HepG2 (cell line): ENCODE measurements around the gene MGAT4D. TPM values are rescaled to one million over a fixed set of nuclear protein-coding genes. Genes with fewer than 3 reads are reported as not detected.
A peak's percentile ranks its signal among the peaks of the same experiment; 100 is the strongest.

Experiments used
- CEBPG ChIP-seq: IDR thresholded peaks from 2 replicates; pipeline ENCODE4 v1.6.1; 2016
- FLYWCH1 ChIP-seq: sonication (generic); formaldehyde crosslinking; IDR thresholded peaks from 2 replicates; pipeline ENCODE4 v1.8.1; 2023; ENCODE audit warnings: mild to moderate bottlenecking, missing genetic modification reagents
- FOXC1 ChIP-seq: sonication (generic); formaldehyde crosslinking; IDR thresholded peaks from 2 replicates; pipeline ENCODE4 v1.8.0; 2022; ENCODE audit warnings: mild to moderate bottlenecking, missing genetic modification reagents, borderline replicate concordance
- HNRNPH1 ChIP-seq: fragments of 200-400 bp; formaldehyde crosslinking; optimal IDR thresholded peaks from 2 replicates; pipeline ENCODE3; 2017; ENCODE audit warnings: mild to moderate bottlenecking, low read depth, low read length
- KDM1A ChIP-seq: IDR thresholded peaks from 2 replicates; pipeline ENCODE4 v1.6.1; 2016; ENCODE audit warnings: missing compliant biosample characterization
- KDM5B ChIP-seq: sonication (generic); formaldehyde crosslinking; IDR thresholded peaks from 2 replicates; pipeline ENCODE4 v1.4.0; 2020; ENCODE audit warnings: missing genetic modification reagents, mild to moderate bottlenecking, borderline replicate concordance
- PAX8 ChIP-seq: sonication (generic); formaldehyde crosslinking; IDR thresholded peaks from 2 replicates; pipeline ENCODE4 v1.8.0; 2022; ENCODE audit warnings: mild to moderate bottlenecking, missing genetic modification reagents, borderline replicate concordance
- PHF20 ChIP-seq: sonication (generic); formaldehyde crosslinking; IDR thresholded peaks from 2 replicates; pipeline ENCODE4 v1.5.0; 2020; ENCODE audit warnings: mild to moderate bottlenecking, missing genetic modification reagents
- RELA ChIP-seq: sonication (generic); formaldehyde crosslinking; IDR thresholded peaks from 2 replicates; pipeline ENCODE4 v1.4.0; 2020; ENCODE audit warnings: missing genetic modification reagents
- SMAD9 ChIP-seq: sonication (generic); formaldehyde crosslinking; IDR thresholded peaks from 2 replicates; pipeline ENCODE4 v1.5.1; 2020; ENCODE audit warnings: mild to moderate bottlenecking, missing genetic modification reagents
- STAT5B ChIP-seq: sonication (generic); formaldehyde crosslinking; IDR thresholded peaks from 2 replicates; pipeline ENCODE4 v1.4.0; 2020; ENCODE audit warnings: missing genetic modification reagents
- TARDBP ChIP-seq: sonication (generic); formaldehyde crosslinking; IDR thresholded peaks from 2 replicates; pipeline ENCODE4 v1.8.0; 2022; ENCODE audit warnings: mild to moderate bottlenecking, missing genetic modification reagents
- XBP1 ChIP-seq: sonication (generic); formaldehyde crosslinking; IDR thresholded peaks from 2 replicates; pipeline ENCODE4 v1.5.0; 2020; ENCODE audit warnings: missing genetic modification reagents
- ZFP82 ChIP-seq: sonication (generic); formaldehyde crosslinking; IDR thresholded peaks from 2 replicates; pipeline ENCODE4 v1.5.1; 2020; ENCODE audit warnings: mild to moderate bottlenecking, missing genetic modification reagents, borderline replicate concordance
- ZNF354B ChIP-seq: sonication (generic); formaldehyde crosslinking; IDR thresholded peaks from 2 replicates; pipeline ENCODE4 v1.8.0; 2022; ENCODE audit warnings: mild to moderate bottlenecking, missing genetic modification reagents
- ZNF431 ChIP-seq: sonication (generic); formaldehyde crosslinking; IDR thresholded peaks from 2 replicates; pipeline ENCODE4 v1.9.0; 2022; ENCODE audit warnings: missing genetic modification reagents, low read depth, mild to moderate bottlenecking, borderline replicate concordance
- ZNF563 ChIP-seq: sonication (generic); formaldehyde crosslinking; IDR thresholded peaks from 2 replicates; pipeline ENCODE4 v1.8.0; 2022; ENCODE audit warnings: mild to moderate bottlenecking, moderate library complexity, missing genetic modification reagents
- ZNF720 ChIP-seq: sonication (generic); formaldehyde crosslinking; IDR thresholded peaks from 2 replicates; pipeline ENCODE4 v1.4.0; 2020; ENCODE audit warnings: missing genetic modification reagents
- ZNF737 ChIP-seq: sonication (generic); formaldehyde crosslinking; IDR thresholded peaks from 2 replicates; pipeline ENCODE4 v1.5.0; 2020; ENCODE audit warnings: missing genetic modification reagents, mild to moderate bottlenecking, borderline replicate concordance
- ZNF841 ChIP-seq: sonication (generic); formaldehyde crosslinking; IDR thresholded peaks from 2 replicates; pipeline ENCODE4 v1.8.1; 2023; ENCODE audit warnings: missing genetic modification reagents, borderline replicate concordance
- polyA plus RNA-seq, 8 experiments: library from polyadenylated mRNA; depleted of rRNA in 3 of 8; stranded (reverse) in 7 of 8; unstranded in 1 of 8; fragments of >200 nt; fragmentation: Illumina TruSeq in 4 of 8; extraction: Trizol in 4 of 8; gene quantifications; 2 replicates each; pipeline versions ENCODE4 v1.2.1 to v1.2.3, GENCODE V29; 2011 to 2016; ENCODE audit warnings: low read depth in 4 of 8, missing spikeins in 1 of 8, mixed read lengths in 1 of 8; ENCODE audit not compliant: insufficient read depth in 1 of 8
- total RNA-seq, 5 experiments: library from RNA; depleted of rRNA; stranded (reverse); fragments of >200 nt; fragmentation: Illumina TruSeq; extraction: Trizol; gene quantifications; 2 replicates each; pipeline ENCODE4 v1.2.3, GENCODE V29; 2016; ENCODE audit warnings: low read depth in 1 of 5
- TF ChIP-seq, protein P1 (sequence below): IDR thresholded peaks from 2 replicates; pipeline ENCODE4 v1.6.1; 2016; ENCODE audit warnings: low read depth, missing genetic modification reagents, missing compliant biosample characterization
- TF ChIP-seq, protein P2 (sequence below): sonication (generic); formaldehyde crosslinking; IDR thresholded peaks from 2 replicates; pipeline ENCODE4 v1.5.0; 2020; ENCODE audit warnings: missing genetic modification reagents
- TF ChIP-seq, protein P3 (sequence below): sonication (generic); formaldehyde crosslinking; IDR thresholded peaks from 2 replicates; pipeline ENCODE4 v1.8.0; 2022; ENCODE audit warnings: low read depth, missing genetic modification reagents

MGAT4D gene
- total and polyA plus RNA-seq, 2 of the 13 experiments (the other 11 are each of a cell fraction or from before 2014, with no cell fraction given), result not detected

DNA sequence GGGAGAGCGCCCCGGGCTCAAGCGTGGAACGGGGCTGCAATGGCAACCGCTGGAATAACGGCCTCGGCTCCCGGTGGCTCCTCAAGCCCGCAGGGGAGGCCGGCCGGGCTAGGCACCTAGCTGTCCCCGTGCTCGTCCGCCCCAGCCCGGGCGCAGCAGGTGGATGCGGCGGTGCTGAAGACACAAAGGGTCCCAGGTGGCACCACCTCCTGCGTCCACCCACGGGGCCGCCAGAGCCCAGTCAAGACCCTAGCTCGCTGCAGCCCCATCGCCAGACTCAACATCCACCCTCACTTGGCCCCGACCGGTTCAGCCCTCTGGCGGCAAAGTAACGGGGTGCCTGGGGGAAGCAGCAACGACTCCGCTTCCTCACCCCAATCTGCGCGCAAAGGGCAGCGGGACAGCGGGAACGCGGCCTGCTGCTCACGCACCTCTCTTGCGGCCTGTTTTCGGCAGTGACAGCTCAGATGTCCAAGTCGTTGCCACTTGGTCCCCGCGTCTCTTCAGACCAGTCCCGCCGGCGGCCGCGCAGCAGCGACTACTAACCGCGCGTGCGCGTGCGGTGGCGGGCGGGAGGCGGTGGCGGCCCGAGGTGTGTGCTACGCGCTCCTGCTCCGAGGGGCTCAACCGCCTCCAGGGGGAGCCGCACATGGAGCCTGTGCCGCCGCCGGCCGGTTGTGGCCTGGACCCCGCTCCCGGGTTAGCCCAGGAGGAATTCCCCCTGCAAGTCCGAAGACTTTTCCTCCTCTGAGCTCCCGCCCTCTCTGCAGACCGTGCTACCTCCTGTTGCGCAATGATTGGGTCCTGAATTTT is 70.8 kb downstream of the MGAT4D start, which contains the start of gene CLGN (continued):
- TF ChIP-seq, protein P1, sequence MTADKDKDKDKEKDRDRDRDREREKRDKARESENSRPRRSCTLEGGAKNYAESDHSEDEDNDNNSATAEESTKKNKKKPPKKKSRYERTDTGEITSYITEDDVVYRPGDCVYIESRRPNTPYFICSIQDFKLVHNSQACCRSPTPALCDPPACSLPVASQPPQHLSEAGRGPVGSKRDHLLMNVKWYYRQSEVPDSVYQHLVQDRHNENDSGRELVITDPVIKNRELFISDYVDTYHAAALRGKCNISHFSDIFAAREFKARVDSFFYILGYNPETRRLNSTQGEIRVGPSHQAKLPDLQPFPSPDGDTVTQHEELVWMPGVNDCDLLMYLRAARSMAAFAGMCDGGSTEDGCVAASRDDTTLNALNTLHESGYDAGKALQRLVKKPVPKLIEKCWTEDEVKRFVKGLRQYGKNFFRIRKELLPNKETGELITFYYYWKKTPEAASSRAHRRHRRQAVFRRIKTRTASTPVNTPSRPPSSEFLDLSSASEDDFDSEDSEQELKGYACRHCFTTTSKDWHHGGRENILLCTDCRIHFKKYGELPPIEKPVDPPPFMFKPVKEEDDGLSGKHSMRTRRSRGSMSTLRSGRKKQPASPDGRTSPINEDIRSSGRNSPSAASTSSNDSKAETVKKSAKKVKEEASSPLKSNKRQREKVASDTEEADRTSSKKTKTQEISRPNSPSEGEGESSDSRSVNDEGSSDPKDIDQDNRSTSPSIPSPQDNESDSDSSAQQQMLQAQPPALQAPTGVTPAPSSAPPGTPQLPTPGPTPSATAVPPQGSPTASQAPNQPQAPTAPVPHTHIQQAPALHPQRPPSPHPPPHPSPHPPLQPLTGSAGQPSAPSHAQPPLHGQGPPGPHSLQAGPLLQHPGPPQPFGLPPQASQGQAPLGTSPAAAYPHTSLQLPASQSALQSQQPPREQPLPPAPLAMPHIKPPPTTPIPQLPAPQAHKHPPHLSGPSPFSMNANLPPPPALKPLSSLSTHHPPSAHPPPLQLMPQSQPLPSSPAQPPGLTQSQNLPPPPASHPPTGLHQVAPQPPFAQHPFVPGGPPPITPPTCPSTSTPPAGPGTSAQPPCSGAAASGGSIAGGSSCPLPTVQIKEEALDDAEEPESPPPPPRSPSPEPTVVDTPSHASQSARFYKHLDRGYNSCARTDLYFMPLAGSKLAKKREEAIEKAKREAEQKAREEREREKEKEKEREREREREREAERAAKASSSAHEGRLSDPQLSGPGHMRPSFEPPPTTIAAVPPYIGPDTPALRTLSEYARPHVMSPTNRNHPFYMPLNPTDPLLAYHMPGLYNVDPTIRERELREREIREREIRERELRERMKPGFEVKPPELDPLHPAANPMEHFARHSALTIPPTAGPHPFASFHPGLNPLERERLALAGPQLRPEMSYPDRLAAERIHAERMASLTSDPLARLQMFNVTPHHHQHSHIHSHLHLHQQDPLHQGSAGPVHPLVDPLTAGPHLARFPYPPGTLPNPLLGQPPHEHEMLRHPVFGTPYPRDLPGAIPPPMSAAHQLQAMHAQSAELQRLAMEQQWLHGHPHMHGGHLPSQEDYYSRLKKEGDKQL (CRISPR knock-in tag), result no peak
- TF ChIP-seq ZNF841 (CRISPR knock-in tag), result no peak; the same call in 1 of the 2 replicates
- TF ChIP-seq ZNF737 (CRISPR knock-in tag), result no peak; the same call in 1 of the 2 replicates
- TF ChIP-seq TARDBP (CRISPR knock-in tag), result no peak
- no peak for TF ChIP-seq XBP1 (CRISPR knock-in tag)
- peak; percentile 94; the same call in 1 of the 2 replicates for TF ChIP-seq FOXC1 (CRISPR knock-in tag)
- no peak for TF ChIP-seq SMAD9 (CRISPR knock-in tag)
- no peak; the same call in 1 of the 2 replicates for TF ChIP-seq KDM5B
- TF ChIP-seq PAX8 (CRISPR knock-in tag), result peak; percentile 82; the same call in 1 of the 2 replicates
- TF ChIP-seq, protein P2, sequence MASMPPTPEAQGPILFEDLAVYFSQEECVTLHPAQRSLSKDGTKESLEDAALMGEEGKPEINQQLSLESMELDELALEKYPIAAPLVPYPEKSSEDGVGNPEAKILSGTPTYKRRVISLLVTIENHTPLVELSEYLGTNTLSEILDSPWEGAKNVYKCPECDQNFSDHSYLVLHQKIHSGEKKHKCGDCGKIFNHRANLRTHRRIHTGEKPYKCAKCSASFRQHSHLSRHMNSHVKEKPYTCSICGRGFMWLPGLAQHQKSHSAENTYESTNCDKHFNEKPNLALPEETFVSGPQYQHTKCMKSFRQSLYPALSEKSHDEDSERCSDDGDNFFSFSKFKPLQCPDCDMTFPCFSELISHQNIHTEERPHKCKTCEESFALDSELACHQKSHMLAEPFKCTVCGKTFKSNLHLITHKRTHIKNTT (CRISPR knock-in tag), result no peak
- TF ChIP-seq ZNF431 (CRISPR knock-in tag), result no peak
- peak; percentile 80; the same call in 1 of the 2 replicates for TF ChIP-seq RELA (CRISPR knock-in tag)
- no peak for TF ChIP-seq ZNF720
- TF ChIP-seq HNRNPH1, result no peak
- no peak for TF ChIP-seq ZNF354B (CRISPR knock-in tag)
- peak; percentile 29; the same call in 1 of the 2 replicates for TF ChIP-seq PHF20 (CRISPR knock-in tag)
- TF ChIP-seq FLYWCH1, result no peak
- peak; percentile 87 for TF ChIP-seq CEBPG (CRISPR knock-in tag)
- TF ChIP-seq ZFP82 (CRISPR knock-in tag), result peak; percentile 56
- TF ChIP-seq, protein P3, sequence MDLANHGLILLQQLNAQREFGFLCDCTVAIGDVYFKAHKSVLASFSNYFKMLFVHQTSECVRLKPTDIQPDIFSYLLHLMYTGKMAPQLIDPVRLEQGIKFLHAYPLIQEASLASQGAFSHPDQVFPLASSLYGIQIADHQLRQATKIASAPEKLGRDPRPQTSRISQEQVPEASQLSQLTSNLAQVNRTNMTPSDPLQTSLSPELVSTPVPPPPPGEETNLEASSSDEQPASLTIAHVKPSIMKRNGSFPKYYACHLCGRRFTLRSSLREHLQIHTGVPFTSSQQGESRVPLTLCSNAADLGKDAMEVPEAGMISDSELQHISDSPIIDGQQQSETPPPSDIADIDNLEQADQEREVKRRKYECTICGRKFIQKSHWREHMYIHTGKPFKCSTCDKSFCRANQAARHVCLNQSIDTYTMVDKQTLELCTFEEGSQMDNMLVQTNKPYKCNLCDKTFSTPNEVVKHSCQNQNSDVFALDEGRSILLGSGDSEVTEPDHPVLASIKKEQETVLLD (CRISPR knock-in tag), result peak; percentile 46; the same call in 1 of the 2 replicates
- TF ChIP-seq KDM1A (CRISPR knock-in tag), result no peak; the same call in 1 of the 2 replicates
- no peak for TF ChIP-seq STAT5B (CRISPR knock-in tag)
- peak; percentile 92 for TF ChIP-seq ZNF563 (CRISPR knock-in tag)
